ENCODE measurements around the gene ZFP36L1. TPM values are rescaled to one million over a fixed set of nuclear protein-coding genes. Genes with fewer than 3 reads are reported as not detected.

The ZFP36L1 gene
- total and polyA plus RNA-seq, 2 of the 13 experiments (the other 11 are each of a cell fraction or from before 2014, with no cell fraction given), result 7.4 to 10.2 TPM

GRCh38 chr14:68792979-68793733 is at the start of gene ZFP36L1 (continued):
- TF ChIP-seq ZNF570 (CRISPR knock-in tag; IDR thresholded peaks at IDR 0.05; ENCODE audit: borderline replicate concordance), result no peak
- no peak for TF ChIP-seq PAF1 (CRISPR knock-in tag; IDR thresholded peaks at IDR 0.05)
- TF ChIP-seq MYNN (CRISPR knock-in tag; IDR thresholded peaks at IDR 0.05; ENCODE audit: low read depth), result 0 out of 2 replicates have a peak, but pooled peaks have one; percentile 40
- TF ChIP-seq HNRNPLL (IDR thresholded peaks at IDR 0.05; ENCODE audit: low read depth, low read length, poor library complexity, severe bottlenecking), result peak; percentile 49
- TF ChIP-seq MTERF4 (CRISPR knock-in tag; IDR thresholded peaks at IDR 0.05), result no peak
- no peak for TF ChIP-seq TBP (CRISPR knock-in tag; IDR thresholded peaks at IDR 0.05)
- no peak for TF ChIP-seq ZNF550 (CRISPR knock-in tag; IDR thresholded peaks at IDR 0.05; ENCODE audit: borderline replicate concordance)
- no peak for TF ChIP-seq CBFB (CRISPR knock-in tag; IDR thresholded peaks at IDR 0.05)
- no peak for TF ChIP-seq HNF4G (IDR thresholded peaks at IDR 0.05; ENCODE audit: borderline replicate concordance, low read depth, low read length)
- TF ChIP-seq HNF4G (CRISPR knock-in tag; IDR thresholded peaks at IDR 0.05; ENCODE audit: borderline replicate concordance, low read depth), result no peak
- TF ChIP-seq MNT (IDR thresholded peaks at IDR 0.05), result no peak
- TF ChIP-seq ZNF20 (CRISPR knock-in tag; IDR thresholded peaks at IDR 0.05), result no peak
- TF ChIP-seq ZBTB1 (CRISPR knock-in tag; IDR thresholded peaks at IDR 0.05; ENCODE audit: borderline replicate concordance), result no peak
- TF ChIP-seq ZBTB21 (CRISPR knock-in tag; IDR thresholded peaks at IDR 0.05), result peak; percentile 76
- TF ChIP-seq ZNF761 (CRISPR knock-in tag; conservative IDR thresholded peaks at IDR 0.05), result no peak
- TF ChIP-seq ATF5 (CRISPR knock-in tag; IDR thresholded peaks at IDR 0.05; ENCODE audit: low read depth), result no peak
- TF ChIP-seq ATF3 (CRISPR knock-in tag; IDR thresholded peaks at IDR 0.05), result peak; percentile 46; the same call in 1 of the 2 replicates
- TF ChIP-seq RXRB (CRISPR knock-in tag; IDR thresholded peaks at IDR 0.05; ENCODE audit: borderline replicate concordance), result peak; percentile 20
- no peak for TF ChIP-seq THRA (CRISPR knock-in tag; IDR thresholded peaks at IDR 0.05; ENCODE audit: borderline replicate concordance)
- TF ChIP-seq GRHL1 (CRISPR knock-in tag; conservative IDR thresholded peaks at IDR 0.05), result no peak
- no peak for TF ChIP-seq GTF3A (CRISPR knock-in tag; conservative IDR thresholded peaks at IDR 0.05)
- TF ChIP-seq TAF15 (IDR thresholded peaks at IDR 0.05; ENCODE audit: low read depth, low read length, poor library complexity, severe bottlenecking), result no peak
- peak; percentile 73; the same call in 1 of the 2 replicates for TF ChIP-seq HNRNPL (IDR thresholded peaks at IDR 0.05; ENCODE audit: low read depth, low read length)

Measured in HepG2 (cell line).